IPS-18a (cell line): ENCODE results near the gene TOMT.
A peak's percentile ranks its signal among the peaks of the same experiment; 100 is the strongest.

ENCODE experiments used
- H3K27ac ChIP-seq: one replicate; pipeline ENCODE4 v1.5.1; 2013; ENCODE audit warnings: low read length
- H3K27me3 ChIP-seq: one replicate; pipeline ENCODE4 v1.6.1; 2013; ENCODE audit warnings: mild to moderate bottlenecking, low read length; ENCODE audit not compliant: control insufficient read depth, insufficient read depth
- H3K36me3 ChIP-seq: one replicate; pipeline ENCODE4 v1.6.1; 2013; ENCODE audit warnings: low read depth, low read length; ENCODE audit not compliant: control insufficient read depth
- H3K4me1 ChIP-seq: one replicate; pipeline ENCODE4 v1.6.1; 2013; ENCODE audit warnings: low read depth, low read length; ENCODE audit not compliant: control insufficient read depth
- H3K4me3 ChIP-seq: one replicate; pipeline ENCODE4 v1.5.1; 2013; ENCODE audit warnings: low read length
- H3K9ac ChIP-seq: one replicate; pipeline ENCODE4 v1.6.1; 2013; ENCODE audit warnings: mild to moderate bottlenecking, low read length, moderate library complexity
- H3K9me3 ChIP-seq: one replicate; pipeline ENCODE4 v1.6.1; 2013; ENCODE audit warnings: low read depth, low read length; ENCODE audit not compliant: control insufficient read depth

TOMT gene

GRCh38 chr11:72105888-72106287 is at the start of gene TOMT:
Gene TOMT (plus strand): TSS chr11:72105924. CDS start chr11:72105952, 28 bp downstream.
- H3K9ac ChIP-seq = no peak within 1 kb of the TSS
- no peaks in the 10 kb centered on the region for H3K9me3 ChIP-seq
- no peaks in the 10 kb centered on the region for H3K27me3 ChIP-seq
- H3K27ac ChIP-seq = no peak within 1 kb of the TSS
- H3K4me3 ChIP-seq = no peak within 1 kb of the TSS
- H3K4me1 ChIP-seq = peaks cover 12% of the 10 kb centered on the region
- H3K36me3 ChIP-seq = no peaks in the 10 kb centered on the region

GRCh38 chr11:72058416-72059034 is 47.2 kb upstream of the TOMT start:
- Histone ChIP-seq H3K9me3 (no peaks in the 10 kb centered on the region), H3K36me3 (peaks cover 13% of the 10 kb centered on the region), H3K27ac (no peak overlapping the region), H3K4me1 (no peaks in the 10 kb centered on the region), H3K4me3 (no peak overlapping the region), H3K27me3 (no peaks in the 10 kb centered on the region), H3K9ac (no peak overlapping the region)

GRCh38 chr11:72061739-72062396 is 43.9 kb upstream of the TOMT start:
- Histone ChIP-seq H3K27ac (no peak overlapping the region), H3K4me1 (no peaks in the 10 kb centered on the region), H3K9me3 (no peaks in the 10 kb centered on the region), H3K36me3 (peaks cover 13% of the 10 kb centered on the region), H3K9ac (no peak overlapping the region), H3K4me3 (no peak overlapping the region), H3K27me3 (no peaks in the 10 kb centered on the region)

GRCh38 chr11:72066855-72067254 is 38.9 kb upstream of the TOMT start:
- H3K27ac ChIP-seq = no peak overlapping the region
- H3K36me3 ChIP-seq = peaks cover 11% of the 10 kb centered on the region
- H3K4me3 ChIP-seq = no peak overlapping the region
- H3K9ac ChIP-seq = no peak overlapping the region
- no peaks in the 10 kb centered on the region for H3K9me3 ChIP-seq
- H3K4me1 ChIP-seq = peaks cover 8% of the 10 kb centered on the region
- H3K27me3 ChIP-seq = no peaks in the 10 kb centered on the region

GRCh38 chr11:72067266-72067665 is 38.5 kb upstream of the TOMT start:
- no peak overlapping the region for H3K4me3 ChIP-seq
- H3K9me3 ChIP-seq = no peaks in the 10 kb centered on the region
- H3K27me3 ChIP-seq = no peaks in the 10 kb centered on the region
- peaks cover 8% of the 10 kb centered on the region for H3K36me3 ChIP-seq
- H3K4me1 ChIP-seq = peaks cover 12% of the 10 kb centered on the region
- no peak overlapping the region for H3K27ac ChIP-seq
- no peak overlapping the region for H3K9ac ChIP-seq

- H3K4me1 ChIP-seq = peaks cover 13% of the 10 kb centered on the region
- peaks cover 8% of the 10 kb centered on the region for H3K36me3 ChIP-seq
- H3K27ac ChIP-seq = no peak overlapping the region
Measured at GRCh38 chr11:72067676-72068075, 38.0 kb upstream of the TOMT start.

GRCh38 chr11:72069200-72069599 is 36.5 kb upstream of the TOMT start:
- Histone ChIP-seq H3K27me3 (no peaks in the 10 kb centered on the region), H3K27ac (no peak overlapping the region), H3K9me3 (no peaks in the 10 kb centered on the region), H3K4me1 (peaks cover 13% of the 10 kb centered on the region), H3K36me3 (peaks cover 8% of the 10 kb centered on the region), H3K9ac (no peak overlapping the region), H3K4me3 (no peak overlapping the region)

More at GRCh38 chr11:72067676-72068075, 38.0 kb upstream of the TOMT start:
- H3K27me3 ChIP-seq = no peaks in the 10 kb centered on the region
- H3K9me3 ChIP-seq = no peaks in the 10 kb centered on the region
- H3K9ac ChIP-seq = no peak overlapping the region
- H3K4me3 ChIP-seq = no peak overlapping the region

GRCh38 chr11:72069787-72070251 is 35.9 kb upstream of the TOMT start:
- H3K27ac ChIP-seq = no peak overlapping the region
- no peak overlapping the region for H3K4me3 ChIP-seq
- peaks cover 13% of the 10 kb centered on the region for H3K4me1 ChIP-seq
- H3K27me3 ChIP-seq = no peaks in the 10 kb centered on the region
- H3K9me3 ChIP-seq = no peaks in the 10 kb centered on the region
- peaks cover 8% of the 10 kb centered on the region for H3K36me3 ChIP-seq
- H3K9ac ChIP-seq = no peak overlapping the region

- Histone ChIP-seq H3K9ac (no peak overlapping the region), H3K4me3 (no peak overlapping the region), H3K27ac (no peak overlapping the region), H3K4me1 (peaks cover 16% of the 10 kb centered on the region), H3K9me3 (no peaks in the 10 kb centered on the region), H3K27me3 (no peaks in the 10 kb centered on the region), H3K36me3 (peaks cover 8% of the 10 kb centered on the region)
Measured at GRCh38 chr11:72070491-72070890, 35.2 kb upstream of the TOMT start.

GRCh38 chr11:72072348-72072747 is 33.4 kb upstream of the TOMT start:
- Histone ChIP-seq H3K36me3 (peaks cover 8% of the 10 kb centered on the region), H3K9ac (no peak overlapping the region), H3K9me3 (no peaks in the 10 kb centered on the region), H3K27me3 (no peaks in the 10 kb centered on the region), H3K27ac (no peak overlapping the region), H3K4me1 (peaks cover 17% of the 10 kb centered on the region), H3K4me3 (no peak overlapping the region)

GRCh38 chr11:72075109-72075508 is 30.6 kb upstream of the TOMT start:
- peaks cover 16% of the 10 kb centered on the region for H3K4me1 ChIP-seq
- no peak overlapping the region for H3K4me3 ChIP-seq
- H3K36me3 ChIP-seq = no peaks in the 10 kb centered on the region
- no peaks in the 10 kb centered on the region for H3K27me3 ChIP-seq
- no peak overlapping the region for H3K9ac ChIP-seq
- H3K27ac ChIP-seq = peak overlapping the region; percentile 52
- no peaks in the 10 kb centered on the region for H3K9me3 ChIP-seq

GRCh38 chr11:72075756-72076155 is 30.0 kb upstream of the TOMT start:
- no peak overlapping the region for H3K4me3 ChIP-seq
- H3K27ac ChIP-seq = no peak overlapping the region
- no peaks in the 10 kb centered on the region for H3K36me3 ChIP-seq
- no peaks in the 10 kb centered on the region for H3K27me3 ChIP-seq
- no peak overlapping the region for H3K9ac ChIP-seq
- H3K4me1 ChIP-seq = peaks cover 13% of the 10 kb centered on the region
- no peaks in the 10 kb centered on the region for H3K9me3 ChIP-seq
